Measurements from ENCODE around the gene KRTAP19-8.

The KRTAP19-8 gene, protein sequence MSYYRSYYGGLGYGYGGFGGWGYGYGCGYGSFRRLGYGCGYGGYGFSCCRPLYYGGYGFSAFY

DNA sequence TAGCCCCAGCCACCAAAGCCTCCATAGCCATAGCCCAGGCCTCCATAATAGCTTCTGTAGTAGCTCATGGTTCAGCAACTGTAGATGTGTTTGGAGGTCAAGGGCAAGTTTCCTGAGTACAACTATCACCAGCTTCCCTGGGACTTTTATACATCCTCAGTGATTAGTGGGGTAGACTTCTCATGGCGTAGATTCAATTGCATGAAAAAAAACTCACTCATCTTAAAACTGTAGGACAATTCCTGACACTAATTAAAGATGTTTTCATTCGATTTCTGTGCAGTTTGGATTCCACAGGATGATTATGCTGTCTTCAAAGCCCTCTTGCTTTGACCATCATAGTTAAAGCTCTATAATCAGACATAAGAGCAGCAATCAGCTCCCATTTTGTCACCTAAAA is at the start of gene KRTAP19-8:
KRTAP19-8 (minus strand) TSS at position 101 of the 400 bp plus-strand sequence; CDS start at position 68, 33 bp downstream.
- DNase-seq (ENCODE audit: low spot score) = no peak

DNA sequence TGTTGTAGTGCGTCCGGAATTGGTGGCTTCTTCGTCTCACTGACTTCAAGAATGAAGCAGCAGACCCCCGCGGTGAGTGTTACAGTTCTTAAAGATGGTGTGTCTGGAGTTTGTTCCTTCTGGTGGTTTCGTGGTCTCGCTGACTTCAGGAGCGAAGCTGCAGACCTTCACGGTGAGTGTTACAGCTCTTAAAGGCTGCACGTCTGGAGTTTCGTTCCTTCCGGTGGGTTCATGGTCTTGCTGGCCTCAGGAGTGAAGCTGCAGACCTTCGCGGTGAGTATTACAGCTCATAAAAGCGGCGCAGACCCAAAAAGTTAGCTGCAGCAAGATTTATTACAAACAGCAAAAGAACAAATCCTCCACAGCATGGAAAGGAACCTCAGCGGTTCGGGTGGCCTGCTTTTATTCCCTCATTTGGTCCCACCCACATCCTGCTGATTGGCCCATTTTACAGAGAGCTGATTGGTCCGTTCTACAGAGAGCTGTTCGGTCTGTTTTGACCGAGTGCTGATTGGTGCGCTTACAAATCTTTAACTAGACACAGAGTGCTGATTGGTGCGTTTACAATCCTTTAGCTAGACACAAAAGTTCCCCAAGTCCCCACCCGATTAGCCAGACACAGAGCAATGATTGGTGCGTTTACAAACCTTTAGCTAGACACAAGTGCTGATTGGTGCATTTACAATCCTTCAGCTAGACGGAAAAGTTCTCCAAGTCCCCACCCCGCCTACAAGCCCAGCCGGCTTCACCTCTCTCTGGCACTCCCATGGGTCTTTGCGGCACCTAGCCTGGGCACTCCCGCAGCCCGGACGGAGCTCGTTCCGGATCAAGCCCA is 49.6 kb upstream of the KRTAP19-8 start:
- no peak for DNase-seq (ENCODE audit: low spot score)

GRCh38 chr21:31084689-31085088 is 46.4 kb upstream of the KRTAP19-8 start:
- DNase-seq (ENCODE audit: low spot score) = no peak

GRCh38 chr21:31078796-31079195 is 40.5 kb upstream of the KRTAP19-8 start:
- no peak for DNase-seq (ENCODE audit: low spot score)

- DNase-seq (ENCODE audit: low spot score) = no peak
These were observed 39.9 kb upstream of the KRTAP19-8 start for GRCh38 chr21:31078216-31078615.

GRCh38 chr21:31075848-31076247 is 37.6 kb upstream of the KRTAP19-8 start:
- no peak for DNase-seq (ENCODE audit: low spot score)

- DNase-seq (ENCODE audit: low spot score) = no peak
These were observed 34.3 kb upstream of the KRTAP19-8 start for GRCh38 chr21:31072533-31072932.

GRCh38 chr21:31064803-31065202 is 26.5 kb upstream of the KRTAP19-8 start:
- DNase-seq (ENCODE audit: low spot score) = no peak

GRCh38 chr21:31052489-31053142 is 14.3 kb upstream of the KRTAP19-8 start:
- no peak for DNase-seq (ENCODE audit: low spot score)

GRCh38 chr21:31050577-31051157 is 12.4 kb upstream of the KRTAP19-8 start:
- no peak for DNase-seq (ENCODE audit: low spot score)

GRCh38 chr21:31045841-31046240 is 7.6 kb upstream of the KRTAP19-8 start:
- DNase-seq (ENCODE audit: low spot score) = no peak

DNA sequence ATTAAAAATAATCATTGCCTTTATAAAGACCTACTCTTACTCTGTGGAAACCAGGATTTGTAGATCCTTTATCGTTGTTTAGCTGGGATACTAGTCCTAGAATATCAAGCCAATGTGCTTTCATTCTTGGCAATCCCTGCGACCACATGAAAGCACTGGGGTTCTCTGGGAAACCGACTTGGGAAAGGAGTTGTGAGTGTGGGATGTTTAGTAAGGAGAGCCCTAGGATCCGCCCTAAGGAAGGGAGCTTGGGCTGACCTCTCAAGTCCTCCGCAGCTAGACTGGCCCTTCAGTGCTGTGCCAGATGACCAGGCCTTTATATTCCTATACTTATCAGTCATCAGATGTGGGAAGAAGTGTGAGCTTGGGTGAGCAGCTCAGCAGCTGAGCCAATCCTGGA is 5.2 kb upstream of the KRTAP19-8 start:
- DNase-seq (ENCODE audit: low spot score) = no peak

- no peak for DNase-seq (ENCODE audit: low spot score)
These were observed 3.8 kb upstream of the KRTAP19-8 start for GRCh38 chr21:31042080-31042464.

DNA sequence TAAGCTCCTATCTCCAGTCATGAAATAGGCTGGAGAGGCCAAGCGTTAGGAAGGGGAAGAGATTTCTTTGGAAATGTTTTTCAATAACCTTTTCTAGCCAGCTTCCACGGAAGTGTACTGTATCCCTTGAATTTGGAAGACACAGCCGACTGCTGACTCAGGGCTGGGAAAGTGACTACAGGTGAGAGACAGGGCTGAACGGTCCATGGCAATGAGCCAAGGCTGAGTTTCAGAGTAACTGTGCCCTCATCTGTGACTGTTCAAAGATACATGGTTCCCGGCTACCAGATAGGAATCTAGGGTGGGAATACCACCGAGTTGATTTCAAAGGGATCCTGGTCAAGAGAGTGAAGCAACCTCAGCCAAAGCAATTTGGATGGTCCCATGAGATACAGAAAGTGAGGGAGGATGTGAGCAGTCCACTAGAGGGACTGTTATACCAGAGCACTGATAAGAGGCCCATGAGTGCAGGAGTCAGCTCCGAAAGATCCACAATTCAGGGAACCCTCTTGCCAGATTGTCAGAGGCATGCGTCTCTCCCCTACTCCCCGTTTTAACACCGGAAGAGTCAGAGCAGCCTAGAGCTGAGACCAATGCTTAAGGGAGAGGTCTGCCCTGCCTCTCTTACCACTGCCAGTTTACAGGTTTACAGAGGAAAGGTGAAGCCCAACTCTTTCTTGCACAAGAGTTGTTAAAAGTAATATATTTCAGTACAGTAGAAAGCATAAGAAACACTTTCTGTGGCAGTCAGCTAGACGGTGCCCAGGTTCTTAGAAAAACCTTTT is 3.2 kb upstream of the KRTAP19-8 start:
- DNase-seq (ENCODE audit: low spot score) = no peak

DNA sequence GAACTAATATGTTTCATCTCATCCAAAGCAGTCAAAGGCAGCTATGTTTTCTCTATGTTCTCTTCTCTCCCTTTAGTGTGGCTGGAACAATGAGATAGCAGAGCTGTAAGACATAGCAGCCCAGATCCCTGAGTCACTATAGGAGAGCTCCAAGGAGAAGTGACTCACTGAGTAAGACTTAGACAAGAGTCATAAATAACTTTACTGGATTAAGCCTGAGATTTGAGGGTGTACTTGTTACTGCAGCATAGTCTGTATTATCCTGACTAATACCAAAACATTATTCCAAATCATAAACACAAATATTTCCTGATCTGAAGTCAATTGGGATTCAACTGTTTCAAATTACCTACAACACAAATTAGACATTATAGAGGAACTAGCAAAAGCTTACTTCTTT is 3.9 kb downstream of the KRTAP19-8 start:
- DNase-seq (ENCODE audit: low spot score) = no peak

GRCh38 chr21:31030367-31031106 is 7.7 kb downstream of the KRTAP19-8 start:
- DNase-seq (ENCODE audit: low spot score) = no peak

- DNase-seq (ENCODE audit: low spot score) = no peak
These were observed 14.6 kb downstream of the KRTAP19-8 start for GRCh38 chr21:31023680-31024079.

DNA sequence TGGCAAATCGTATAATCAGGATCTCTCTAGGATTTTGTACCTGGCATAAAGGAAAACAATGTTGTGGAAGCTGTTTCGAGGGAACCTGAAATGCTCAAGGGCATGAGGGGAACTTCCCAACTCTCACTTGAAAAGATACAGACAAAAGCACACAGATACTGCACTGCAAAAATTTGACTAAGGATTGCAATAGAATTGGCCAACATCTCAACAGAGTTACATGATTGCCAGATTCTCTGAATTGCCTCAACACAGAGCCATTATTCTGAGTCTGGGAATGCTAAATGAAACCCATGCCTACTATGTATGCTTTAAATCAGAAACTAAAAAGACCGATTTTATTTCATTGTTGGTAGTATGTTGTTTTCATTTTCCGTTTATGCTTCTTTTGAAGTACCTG is 16.0 kb downstream of the KRTAP19-8 start:
- DNase-seq (ENCODE audit: low spot score) = no peak

DNA sequence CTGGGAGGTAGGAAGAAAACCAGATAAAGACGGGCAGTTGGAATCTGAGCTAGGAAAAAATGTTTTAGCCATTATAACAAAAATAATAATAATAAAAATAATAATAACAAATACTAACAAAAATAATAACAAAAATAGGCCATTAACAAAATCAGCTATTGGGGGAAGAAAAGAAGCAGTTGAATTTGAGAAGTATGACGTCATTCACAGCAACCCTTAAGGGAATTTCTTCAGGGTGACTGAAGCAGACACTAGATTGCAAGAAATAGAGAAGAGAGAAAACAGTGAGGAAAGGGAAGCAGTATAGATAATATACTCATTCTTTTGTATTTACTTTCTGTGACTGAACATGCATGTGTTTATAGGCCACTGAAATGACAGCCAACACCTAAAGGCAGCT is 20.0 kb downstream of the KRTAP19-8 start:
- no peak for DNase-seq (ENCODE audit: low spot score)

- DNase-seq (ENCODE audit: low spot score) = no peak
These were observed 23.4 kb downstream of the KRTAP19-8 start for GRCh38 chr21:31014891-31015290.

Measured in germinal center (tissue), 1 donor.